Measurements from ENCODE around the gene PCSK9. TPM values are rescaled to one million over a fixed set of nuclear protein-coding genes. Genes with fewer than 3 reads are reported as not detected.

PCSK9 gene
- polyA plus RNA-seq, 2 of the 4 experiments (the other 2 are of a cell fraction) = 1.7 to 7.3 TPM

- no peak for TF ChIP-seq REST (IDR thresholded peaks at IDR 0.05)
Measured at GRCh38 chr1:55010887-55011217, 28.5 kb upstream of the PCSK9 start (continued).

GRCh38 chr1:55012661-55013060, 26.7 kb upstream of the PCSK9 start:
- ChIA-PET POLR2A (no interaction called here), CTCF (interaction anchor here (0.9 to 1.7 kb wide), 4 partner anchors 9 to 63 kb away, joined by 3 to 7 read pairs (median 3); no protein-coding TSS in a partner anchor)
- Histone ChIP-seq H3K9me3 (no peaks in the 10 kb centered on the region), H3K4me2 (no peak overlapping the region), H3K4me3 (no peak overlapping the region), H3K27ac (no peak overlapping the region), H3K4me1 (no peaks in the 10 kb centered on the region)
- 64% methylated on average over 1 of the region's 1 CpG for WGBS (ENCODE audit: missing lambda C conversion rate)
- FAIRE-seq = no peak
- no peak for ATAC-seq
- no peak for TF ChIP-seq HES2 (IDR thresholded peaks at IDR 0.05)
- no peak for TF ChIP-seq RFX5 (IDR thresholded peaks at IDR 0.05)
- TF ChIP-seq HMGXB4 (CRISPR knock-in tag; IDR thresholded peaks at IDR 0.05; ENCODE audit: borderline replicate concordance) = no peak
- no peak for TF ChIP-seq HOXA7 (CRISPR knock-in tag; IDR thresholded peaks at IDR 0.05)
- no peak for TF ChIP-seq GATA3 (IDR thresholded peaks at IDR 0.05; ENCODE audit: borderline replicate concordance)
- TF ChIP-seq REST (IDR thresholded peaks at IDR 0.05) = no peak
- TF ChIP-seq KDM5A (IDR thresholded peaks at IDR 0.05) = no peak
- no peak for TF ChIP-seq JUN (IDR thresholded peaks at IDR 0.05)
- TF ChIP-seq PBX3 (IDR thresholded peaks at IDR 0.05) = no peak
- no peak for TF ChIP-seq POLR2AphosphoS2 (conservative IDR thresholded peaks at IDR 0.05; ENCODE audit: low read length)
- no peak for TF ChIP-seq FOSL2 (IDR thresholded peaks at IDR 0.05)
- no peak for TF ChIP-seq FOSL2 (CRISPR knock-in tag; IDR thresholded peaks at IDR 0.05)
- no peak for TF ChIP-seq MAFK (IDR thresholded peaks at IDR 0.05; ENCODE audit: partially characterized antibody)
- TF ChIP-seq ZNF302 (CRISPR knock-in tag; IDR thresholded peaks at IDR 0.05) = no peak
- no peak for TF ChIP-seq ATOH8 (CRISPR knock-in tag; IDR thresholded peaks at IDR 0.05; ENCODE audit: low read depth)
- no peak for TF ChIP-seq BHLHE40 (IDR thresholded peaks at IDR 0.05; ENCODE audit: low read depth, low read length)
- DNase-seq (ENCODE audit: low read depth in 1 of 2, low spot score in 1 of 2) = no peak

All from A549 (cell line).